ENCODE data around the gene MPZL1.

Gene MPZL1

DNA sequence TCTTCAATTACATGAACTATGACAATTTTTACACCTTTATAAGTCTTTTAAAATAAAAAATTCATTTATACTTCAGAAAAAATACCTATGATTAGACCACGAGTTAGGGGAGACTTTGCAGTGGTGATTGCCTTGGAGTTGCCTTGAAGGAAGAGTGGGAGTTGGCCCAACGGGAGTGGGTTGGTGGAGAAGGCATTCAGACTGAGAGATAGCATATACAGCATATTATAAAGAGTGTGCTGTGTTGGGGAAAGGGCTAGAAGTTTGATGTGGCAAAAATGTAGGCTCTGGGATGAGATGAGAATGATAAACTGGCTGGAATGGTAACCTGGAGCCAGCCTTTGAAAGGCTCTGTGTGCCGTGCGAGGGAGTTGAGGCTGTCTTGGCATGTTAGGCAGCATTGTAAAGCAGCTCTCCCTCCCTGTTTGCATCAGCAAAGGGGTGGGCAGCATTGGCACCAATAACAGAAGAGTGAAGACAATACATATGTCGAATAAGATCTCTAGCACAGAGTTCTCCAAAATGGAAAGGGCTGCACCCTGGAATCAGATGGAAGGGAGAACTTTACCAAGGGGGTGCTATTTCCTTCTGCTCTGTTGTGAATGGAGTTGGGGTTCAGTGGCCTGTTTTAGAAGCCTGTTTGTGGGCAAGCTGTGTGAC is 24.4 kb downstream of the MPZL1 start:
- Histone ChIP-seq H3K27ac (no peak overlapping the region), H3K4me3 (no peak overlapping the region), H3K36me3 (ENCODE audit: insufficient read depth, low read length) (no peaks in the 10 kb centered on the region), H3K9ac (ENCODE audit: insufficient read length) (no peak overlapping the region), H3K9me3 (ENCODE audit: low read depth, low read length) (no peaks in the 10 kb centered on the region)
- DNase-seq (ENCODE audit: low read depth, low spot score) = no peak
- TF ChIP-seq FOXP2 (optimal IDR thresholded peaks at IDR 0.05; ENCODE audit: control extremely low read depth, extremely low read length, insufficient read depth) (no peak), EZH2 (IDR thresholded peaks at IDR 0.05) (no peak), POLR2AphosphoS5 (IDR thresholded peaks at IDR 0.05; ENCODE audit: borderline replicate concordance, low read depth, low read length) (no peak)

- Histone ChIP-seq H3K9me3 (ENCODE audit: low read depth, low read length) (no peaks in the 10 kb centered on the region), H3K9ac (ENCODE audit: insufficient read length) (no peak overlapping the region), H3K36me3 (ENCODE audit: insufficient read depth, low read length) (no peaks in the 10 kb centered on the region), H3K4me3 (no peak overlapping the region), H3K27ac (no peak overlapping the region; the same call in 1 of the 2 replicates)
- no peak for TF ChIP-seq POLR2AphosphoS5 (IDR thresholded peaks at IDR 0.05; ENCODE audit: borderline replicate concordance, low read depth, low read length)
- no peak for TF ChIP-seq EZH2 (IDR thresholded peaks at IDR 0.05)
- no peak for DNase-seq (ENCODE audit: low read depth, low spot score)
Observed at GRCh38 chr1:167746988-167747655, 25.3 kb downstream of the MPZL1 start.

DNA sequence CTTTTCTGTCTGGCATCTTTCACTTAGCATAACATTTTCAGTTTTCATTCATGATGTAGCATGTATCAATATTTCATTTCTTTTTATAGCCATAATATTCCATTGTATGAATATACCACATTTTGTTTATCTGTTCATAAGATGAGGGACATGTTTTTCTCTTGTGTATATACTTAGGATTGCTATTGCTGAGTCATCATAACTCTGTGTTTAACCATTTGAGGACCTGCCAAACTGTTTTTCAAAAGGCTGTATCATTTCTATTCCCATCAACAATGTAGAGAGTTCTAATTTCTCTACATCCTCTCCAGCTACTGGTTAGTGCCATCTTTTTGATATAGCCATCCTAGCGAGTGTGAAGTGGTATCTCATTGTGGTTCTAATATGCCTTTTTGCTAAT is 26.2 kb downstream of the MPZL1 start:
- DNase-seq (ENCODE audit: low read depth, low spot score) = no peak
- Histone ChIP-seq H3K4me3 (no peak overlapping the region), H3K27ac (no peak overlapping the region), H3K9me3 (ENCODE audit: low read depth, low read length) (no peaks in the 10 kb centered on the region), H3K9ac (ENCODE audit: insufficient read length) (no peak overlapping the region), H3K36me3 (ENCODE audit: insufficient read depth, low read length) (no peaks in the 10 kb centered on the region)
- TF ChIP-seq POLR2AphosphoS5 (IDR thresholded peaks at IDR 0.05; ENCODE audit: borderline replicate concordance, low read depth, low read length) (no peak), FOXP2 (optimal IDR thresholded peaks at IDR 0.05; ENCODE audit: control extremely low read depth, extremely low read length, insufficient read depth) (no peak), EZH2 (IDR thresholded peaks at IDR 0.05) (no peak)

DNA sequence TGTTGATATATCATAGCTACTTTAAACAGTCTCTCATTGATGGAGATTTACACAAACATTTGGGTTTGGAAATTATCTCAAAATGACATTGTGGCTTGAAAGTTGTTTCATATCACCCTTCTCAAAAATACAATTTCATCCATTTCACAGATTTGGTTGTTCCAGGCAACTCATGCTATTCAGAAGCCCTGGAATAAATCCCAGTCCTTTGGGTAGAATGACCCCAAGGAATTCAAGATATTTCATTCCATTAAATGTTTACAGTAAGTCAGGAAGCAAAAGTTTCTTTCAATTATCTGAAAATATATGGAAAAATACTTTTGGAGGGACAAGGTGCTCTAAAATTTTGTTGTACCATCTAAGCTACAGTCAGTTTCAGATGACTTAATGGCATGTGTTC is 27.1 kb downstream of the MPZL1 start:
- no peak for DNase-seq (ENCODE audit: low read depth, low spot score)
- Histone ChIP-seq H3K9ac (ENCODE audit: insufficient read length) (no peak overlapping the region), H3K36me3 (ENCODE audit: insufficient read depth, low read length) (no peaks in the 10 kb centered on the region), H3K9me3 (ENCODE audit: low read depth, low read length) (no peaks in the 10 kb centered on the region), H3K4me3 (no peak overlapping the region), H3K27ac (no peak overlapping the region)
- TF ChIP-seq FOXP2 (optimal IDR thresholded peaks at IDR 0.05; ENCODE audit: control extremely low read depth, extremely low read length, insufficient read depth) (no peak), POLR2AphosphoS5 (IDR thresholded peaks at IDR 0.05; ENCODE audit: borderline replicate concordance, low read depth, low read length) (no peak), EZH2 (IDR thresholded peaks at IDR 0.05) (no peak)

- no peak for DNase-seq (ENCODE audit: low read depth, low spot score)
- no peak overlapping the region for H3K27ac ChIP-seq
- H3K36me3 ChIP-seq (ENCODE audit: insufficient read depth, low read length) = no peaks in the 10 kb centered on the region
- TF ChIP-seq EZH2 (IDR thresholded peaks at IDR 0.05) (no peak), POLR2AphosphoS5 (IDR thresholded peaks at IDR 0.05; ENCODE audit: borderline replicate concordance, low read depth, low read length) (no peak), FOXP2 (optimal IDR thresholded peaks at IDR 0.05; ENCODE audit: control extremely low read depth, extremely low read length, insufficient read depth) (no peak)
- no peak overlapping the region for H3K4me3 ChIP-seq
- no peaks in the 10 kb centered on the region for H3K9me3 ChIP-seq (ENCODE audit: low read depth, low read length)
- no peak overlapping the region for H3K9ac ChIP-seq (ENCODE audit: insufficient read length)
Observed at GRCh38 chr1:167749741-167750140, 28.0 kb downstream of the MPZL1 start.

DNA sequence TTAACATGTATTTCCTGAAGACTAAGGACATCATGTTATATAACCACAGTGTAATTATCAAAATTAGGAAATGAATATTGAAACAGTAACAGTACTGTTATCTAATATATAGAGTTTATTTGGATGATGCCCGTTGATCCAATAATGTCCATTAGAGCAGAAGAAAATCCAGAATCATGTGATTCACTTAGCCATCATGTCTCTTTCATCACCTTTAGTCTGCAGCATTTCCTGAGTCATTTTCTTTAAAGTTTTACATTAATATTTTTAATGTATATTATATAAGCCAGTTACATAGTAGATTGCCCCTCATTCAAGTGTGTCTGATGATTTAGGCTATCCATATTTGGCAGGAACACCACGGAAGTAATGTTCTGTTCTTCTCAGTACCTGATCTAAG is 28.9 kb downstream of the MPZL1 start:
- no peaks in the 10 kb centered on the region for H3K36me3 ChIP-seq (ENCODE audit: insufficient read depth, low read length)
- TF ChIP-seq POLR2AphosphoS5 (IDR thresholded peaks at IDR 0.05; ENCODE audit: borderline replicate concordance, low read depth, low read length) (no peak), FOXP2 (optimal IDR thresholded peaks at IDR 0.05; ENCODE audit: control extremely low read depth, extremely low read length, insufficient read depth) (no peak), EZH2 (IDR thresholded peaks at IDR 0.05) (no peak)
- no peak for DNase-seq (ENCODE audit: low read depth, low spot score)
- H3K9me3 ChIP-seq (ENCODE audit: low read depth, low read length) = no peaks in the 10 kb centered on the region
- no peak overlapping the region for H3K4me3 ChIP-seq
- no peak overlapping the region for H3K27ac ChIP-seq
- H3K9ac ChIP-seq (ENCODE audit: insufficient read length) = no peak overlapping the region

GRCh38 chr1:167751676-167752075 is 29.9 kb downstream of the MPZL1 start:
- TF ChIP-seq EZH2 (IDR thresholded peaks at IDR 0.05) = no peak
- no peak for TF ChIP-seq POLR2AphosphoS5 (IDR thresholded peaks at IDR 0.05; ENCODE audit: borderline replicate concordance, low read depth, low read length)
- no peak for TF ChIP-seq FOXP2 (optimal IDR thresholded peaks at IDR 0.05; ENCODE audit: control extremely low read depth, extremely low read length, insufficient read depth)
- no peak overlapping the region for H3K9ac ChIP-seq (ENCODE audit: insufficient read length)
- DNase-seq (ENCODE audit: low read depth, low spot score) = no peak
- H3K27ac ChIP-seq = no peak overlapping the region
- no peaks in the 10 kb centered on the region for H3K36me3 ChIP-seq (ENCODE audit: insufficient read depth, low read length)
- no peak overlapping the region for H3K4me3 ChIP-seq
- H3K9me3 ChIP-seq (ENCODE audit: low read depth, low read length) = no peaks in the 10 kb centered on the region

DNA sequence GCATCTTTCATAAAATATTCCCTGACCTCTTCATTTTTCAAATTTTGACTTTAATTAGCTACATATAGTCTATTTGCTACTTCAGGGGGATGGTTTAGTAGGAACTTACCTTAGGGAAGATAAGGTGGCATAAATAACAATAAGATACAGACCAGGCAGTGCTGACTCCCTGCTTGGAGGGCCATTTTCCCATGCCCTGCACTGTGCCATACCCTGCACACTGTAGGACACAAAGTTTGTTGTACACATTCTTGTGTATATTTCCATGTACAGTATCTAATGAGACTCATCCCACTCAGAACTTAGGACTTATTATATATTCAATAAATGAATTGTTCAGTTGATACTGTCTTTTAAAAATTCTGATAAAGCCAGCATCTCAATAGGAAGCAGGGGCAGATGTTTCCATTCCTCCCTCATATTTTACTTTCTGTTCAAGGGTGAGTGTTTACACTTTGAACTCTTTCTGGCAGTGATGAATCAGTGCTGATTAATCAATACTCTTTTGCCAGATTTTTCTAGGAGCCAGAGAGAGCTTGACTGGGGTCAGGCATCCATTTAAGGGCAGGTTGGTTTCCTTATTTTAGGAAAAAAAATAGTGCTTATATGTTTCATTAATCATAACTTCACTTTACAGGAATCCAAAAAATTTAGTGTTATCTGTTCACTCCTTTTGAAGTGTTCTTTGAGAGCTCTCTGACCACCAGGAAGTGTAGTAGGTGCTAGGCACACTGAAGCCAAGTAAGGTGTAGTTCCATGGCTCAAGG is 30.6 kb downstream of the MPZL1 start:
- Histone ChIP-seq H3K27ac (no peak overlapping the region), H3K9ac (ENCODE audit: insufficient read length) (no peak overlapping the region), H3K9me3 (ENCODE audit: low read depth, low read length) (no peaks in the 10 kb centered on the region), H3K4me3 (no peak overlapping the region), H3K36me3 (ENCODE audit: insufficient read depth, low read length) (no peaks in the 10 kb centered on the region)
- TF ChIP-seq EZH2 (IDR thresholded peaks at IDR 0.05) (no peak), POLR2AphosphoS5 (IDR thresholded peaks at IDR 0.05; ENCODE audit: borderline replicate concordance, low read depth, low read length) (no peak), FOXP2 (optimal IDR thresholded peaks at IDR 0.05; ENCODE audit: control extremely low read depth, extremely low read length, insufficient read depth) (no peak)
- no peak for DNase-seq (ENCODE audit: low read depth, low spot score)
